ENCODE measurements around the gene BEAN1. TPM values are rescaled to one million over a fixed set of nuclear protein-coding genes. Genes with fewer than 3 reads are reported as not detected.

Gene BEAN1
- total RNA-seq, 2 experiments from 2014 or later: not detected

DNA sequence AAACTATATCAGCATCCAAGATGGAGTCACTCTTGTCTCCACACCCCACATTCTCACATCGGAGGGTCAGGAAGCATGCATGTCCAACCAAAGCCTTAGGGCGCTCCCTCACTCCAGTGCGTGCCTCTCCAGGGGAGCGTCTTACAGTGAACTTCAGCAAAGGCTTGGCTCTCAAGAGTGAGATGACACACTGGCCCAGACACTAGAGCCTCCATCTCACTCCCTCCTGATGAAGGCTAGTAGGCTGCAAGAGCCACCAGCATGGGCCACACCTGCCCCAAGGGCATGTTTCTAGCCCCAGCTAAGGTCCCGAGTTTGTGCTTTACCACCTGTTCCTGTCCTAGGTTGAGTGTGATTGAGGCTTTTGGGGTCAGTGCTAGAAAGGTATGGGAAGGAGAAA, 40.5 kb downstream of the BEAN1 start:
- Mint-ChIP-seq H3K4me3 (no peak overlapping the region), H3K36me3 (ENCODE audit: low read depth) (no peaks in the 10 kb centered on the region), H3K9me3 (ENCODE audit: low read depth) (peaks cover 3% of the 10 kb centered on the region), H3K27ac (no peak overlapping the region), H3K4me1 (peaks cover 3% of the 10 kb centered on the region), H3K27me3 (peaks cover 11% of the 10 kb centered on the region)
- ATAC-seq (no peak), DNase-seq (no peak)
- CTCF ChIA-PET: no interaction called here
- POLR2A ChIA-PET: no interaction called here
- intact Hi-C loops (cut with DNase I, micrococcal nuclease): no loop called here

DNA sequence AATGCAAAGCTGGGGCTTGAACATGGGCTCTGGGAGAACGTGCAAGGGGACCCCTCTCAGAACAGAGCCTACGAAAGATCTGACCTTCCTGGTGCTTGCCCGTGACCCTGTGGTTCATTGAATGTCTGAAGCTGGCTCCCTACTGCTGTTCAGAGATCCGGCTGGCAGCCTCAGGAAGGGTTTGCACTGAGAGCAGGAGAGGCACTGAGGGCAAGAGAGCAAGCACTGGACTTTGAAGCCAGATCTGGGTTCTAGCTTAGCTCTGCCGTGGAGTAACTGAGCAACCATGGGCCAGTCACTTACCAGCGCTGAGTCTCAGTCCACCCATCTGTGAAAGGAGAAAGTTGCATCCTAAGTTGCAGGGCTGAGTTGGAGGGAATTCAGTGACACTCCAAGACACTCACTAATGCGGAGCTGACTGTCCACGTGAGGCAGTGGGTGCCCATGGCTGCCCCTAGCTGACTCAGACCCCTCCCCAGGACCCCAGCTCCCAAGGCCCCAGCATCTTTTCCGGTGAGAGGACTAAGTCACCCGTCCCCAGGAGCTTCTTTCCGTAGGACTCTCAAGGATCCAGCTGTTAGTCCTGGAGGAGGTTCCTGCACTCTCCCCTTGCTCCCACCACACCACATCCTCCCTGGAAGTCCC, 41.3 kb downstream of the BEAN1 start:
- Mint-ChIP-seq H3K36me3 (ENCODE audit: low read depth) (no peaks in the 10 kb centered on the region), H3K27me3 (peaks cover 11% of the 10 kb centered on the region), H3K9me3 (ENCODE audit: low read depth) (peaks cover 3% of the 10 kb centered on the region), H3K4me1 (peaks cover 3% of the 10 kb centered on the region), H3K27ac (no peak overlapping the region), H3K4me3 (no peak overlapping the region)
- POLR2A ChIA-PET: no interaction called here
- intact Hi-C loops (cut with DNase I, micrococcal nuclease): no loop called here
- DNase-seq (no peak), ATAC-seq (no peak)
- CTCF ChIA-PET: interaction anchor here (0.9 kb wide), 1 partner anchor 61 kb away, joined by 3 read pairs; no protein-coding TSS in a partner anchor

DNA sequence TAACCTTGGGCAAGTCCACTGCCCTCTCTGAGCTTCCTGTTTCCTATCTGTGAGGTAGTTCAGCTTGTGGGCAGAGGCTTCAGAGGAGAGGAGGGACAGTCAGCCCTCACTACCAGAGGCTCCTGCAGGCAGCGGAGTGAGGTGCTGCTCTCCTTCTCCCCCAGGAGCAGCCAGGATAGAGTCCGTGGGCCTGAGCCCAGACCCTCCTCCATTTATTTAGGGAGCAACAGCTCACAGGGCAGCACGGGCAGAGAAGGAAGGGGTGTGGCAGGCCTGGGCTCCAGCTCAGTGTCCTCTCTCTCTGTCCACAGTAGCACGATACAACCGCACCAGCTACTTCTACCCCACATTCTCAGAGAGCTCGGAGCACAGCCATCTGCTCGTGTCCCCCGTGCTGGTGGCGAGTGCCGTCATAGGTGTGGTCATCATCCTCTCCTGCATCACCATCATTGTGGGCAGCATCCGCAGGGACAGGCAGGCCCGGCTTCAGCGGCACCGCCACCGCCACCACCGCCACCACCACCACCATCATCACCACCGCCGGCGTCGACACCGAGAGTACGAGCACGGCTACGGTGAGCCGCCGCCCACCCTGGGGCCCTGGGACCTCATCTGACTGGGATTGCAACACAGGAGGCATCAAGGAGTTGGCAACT, 42.3 kb downstream of the BEAN1 start:
- peaks cover 7% of the 10 kb centered on the region for H3K4me1 Mint-ChIP-seq
- ATAC-seq (no peak), DNase-seq (no peak)
- peaks cover 8% of the 10 kb centered on the region for H3K27me3 Mint-ChIP-seq
- CTCF ChIA-PET: interaction anchor here (0.9 kb wide), 1 partner anchor 62 kb away, joined by 3 read pairs; no protein-coding TSS in a partner anchor
- POLR2A ChIA-PET: no interaction called here
- H3K4me3 Mint-ChIP-seq: no peak overlapping the region
- H3K9me3 Mint-ChIP-seq (ENCODE audit: low read depth): peaks cover 3% of the 10 kb centered on the region
- intact Hi-C loops (cut with DNase I, micrococcal nuclease): no loop called here
- H3K27ac Mint-ChIP-seq: no peak overlapping the region
- no peaks in the 10 kb centered on the region for H3K36me3 Mint-ChIP-seq (ENCODE audit: low read depth)

DNA sequence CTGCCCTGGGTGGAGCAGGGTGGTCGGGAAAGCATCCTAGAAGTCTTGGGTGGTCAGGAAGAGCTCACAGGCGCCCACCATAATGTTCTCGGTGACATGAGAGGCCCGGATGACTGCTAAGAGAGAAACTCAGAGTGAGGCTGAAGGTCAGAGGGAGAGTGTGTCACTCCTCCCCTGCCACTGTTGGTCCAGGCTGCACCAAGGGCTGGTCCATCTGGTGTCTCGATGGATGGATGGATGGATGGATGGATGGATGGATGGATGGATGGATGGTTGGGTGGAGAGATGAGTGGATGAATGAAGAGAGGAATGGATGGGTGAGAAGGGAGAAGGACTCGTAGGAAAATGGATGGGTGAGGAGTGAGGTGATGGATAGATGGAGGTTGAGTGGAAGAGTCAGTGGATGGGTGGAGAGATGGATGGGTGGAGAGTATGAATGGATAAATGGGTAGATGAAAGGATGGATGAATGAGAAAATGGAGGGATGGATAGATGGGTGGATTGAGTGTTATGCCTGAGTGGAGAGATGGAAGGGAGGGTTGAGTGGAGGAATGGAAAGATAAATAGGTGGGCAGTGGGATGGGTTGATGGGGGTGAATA, 43.0 kb downstream of the BEAN1 start:
- Mint-ChIP-seq H3K36me3 (ENCODE audit: low read depth) (no peaks in the 10 kb centered on the region), H3K4me3 (no peak overlapping the region), H3K4me1 (peaks cover 14% of the 10 kb centered on the region), H3K27ac (no peak overlapping the region), H3K27me3 (peaks cover 4% of the 10 kb centered on the region), H3K9me3 (ENCODE audit: low read depth) (peaks cover 3% of the 10 kb centered on the region)
- ChIA-PET POLR2A (no interaction called here), CTCF (no interaction called here)
- intact Hi-C loops (cut with DNase I, micrococcal nuclease): no loop called here
- no peak for DNase-seq
- ATAC-seq: no peak

DNA sequence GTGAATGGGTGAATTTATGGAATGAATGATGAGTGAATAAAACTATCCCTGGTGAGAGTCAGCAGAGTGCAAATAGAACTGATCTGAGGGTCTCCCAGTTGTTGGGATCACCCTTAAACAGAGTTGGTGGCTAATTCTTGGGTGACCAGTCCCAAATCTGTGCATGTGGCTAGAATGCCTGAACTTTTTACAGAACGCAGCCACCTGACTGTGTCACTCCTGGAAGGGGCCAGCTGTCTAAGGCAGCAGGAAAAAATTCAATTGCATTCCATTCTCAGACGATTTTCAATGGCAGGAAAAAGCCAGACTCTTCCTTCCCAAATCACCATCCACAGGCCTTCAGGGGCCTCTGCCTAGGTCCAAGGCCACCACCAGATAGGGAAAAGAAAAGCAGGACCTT, 43.5 kb downstream of the BEAN1 start:
- POLR2A ChIA-PET: no interaction called here
- no peak overlapping the region for H3K4me3 Mint-ChIP-seq
- peaks cover 17% of the 10 kb centered on the region for H3K4me1 Mint-ChIP-seq
- intact Hi-C loops (cut with DNase I, micrococcal nuclease): no loop called here
- H3K27ac Mint-ChIP-seq: no peak overlapping the region
- no peak for ATAC-seq
- peaks cover 2% of the 10 kb centered on the region for H3K27me3 Mint-ChIP-seq
- CTCF ChIA-PET: no interaction called here
- DNase-seq: no peak
- no peaks in the 10 kb centered on the region for H3K36me3 Mint-ChIP-seq (ENCODE audit: low read depth)
- H3K9me3 Mint-ChIP-seq (ENCODE audit: low read depth): peaks cover 3% of the 10 kb centered on the region

DNA sequence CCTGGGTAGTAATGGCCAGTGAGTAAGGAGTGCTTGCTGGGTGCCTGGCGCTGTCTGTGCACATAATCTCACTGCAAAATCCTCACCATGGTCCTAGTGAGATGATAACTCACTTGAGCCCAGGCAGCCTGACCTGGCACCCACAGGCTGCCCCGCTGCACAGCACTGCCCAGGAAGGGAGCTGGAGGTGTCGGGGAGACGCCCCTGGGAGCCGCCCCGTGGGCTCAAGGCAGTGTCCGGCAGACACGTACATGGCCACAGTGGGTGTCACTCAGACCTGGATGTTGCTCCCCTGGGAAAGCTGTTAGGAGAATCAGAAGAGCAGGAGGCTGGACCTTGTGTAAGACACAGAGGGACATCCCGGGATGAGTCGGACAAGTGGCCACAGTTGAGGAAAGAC, 44.2 kb downstream of the BEAN1 start:
- ATAC-seq (no peak), DNase-seq (no peak)
- intact Hi-C loops (cut with DNase I, micrococcal nuclease): no loop called here
- ChIA-PET CTCF (no interaction called here), POLR2A (no interaction called here)
- Mint-ChIP-seq H3K9me3 (ENCODE audit: low read depth) (peaks cover 2% of the 10 kb centered on the region), H3K36me3 (ENCODE audit: low read depth) (no peaks in the 10 kb centered on the region), H3K4me1 (peaks cover 17% of the 10 kb centered on the region), H3K4me3 (no peak overlapping the region), H3K27me3 (peaks cover under 1% of the 10 kb centered on the region), H3K27ac (no peak overlapping the region)

DNA sequence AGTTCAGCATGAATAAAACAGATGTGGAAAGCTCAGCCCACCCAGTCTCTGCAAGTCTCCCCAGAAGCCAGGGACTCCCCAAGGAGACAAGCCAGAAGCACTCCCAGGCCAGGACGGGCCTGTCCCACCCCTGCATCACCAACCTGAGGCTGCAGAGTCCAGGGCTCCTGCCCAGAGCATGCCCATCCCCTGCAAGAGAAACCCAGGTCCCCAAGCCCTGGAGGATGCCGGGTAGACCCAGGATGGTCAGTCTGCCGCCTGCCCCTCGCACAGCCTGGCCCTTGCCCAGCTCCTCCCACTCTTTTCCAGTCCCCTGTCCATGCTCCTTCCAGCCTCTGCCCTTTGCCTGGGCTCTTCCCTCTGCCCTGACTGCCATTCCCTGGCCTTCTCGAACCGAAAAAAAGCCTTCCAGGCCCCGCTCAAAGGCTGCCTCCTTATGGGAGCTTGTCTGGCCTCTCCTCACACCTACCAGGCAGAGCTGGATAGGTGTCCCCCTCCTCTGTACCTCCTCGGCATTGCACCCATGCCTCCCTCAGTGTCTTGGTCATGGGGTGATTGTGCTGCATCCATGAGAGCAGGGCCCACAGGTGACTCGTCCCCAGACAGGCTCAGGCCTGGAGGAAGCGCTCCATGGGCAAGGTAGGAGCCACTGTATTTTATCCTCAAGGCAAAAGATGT, 44.8 kb downstream of the BEAN1 start:
- CTCF ChIA-PET: interaction anchor here (1.0 to 2.3 kb wide), 2 partner anchors 11 to 16 kb away, joined by 4 to 10 read pairs; no protein-coding TSS in a partner anchor
- intact Hi-C loops (cut with DNase I, micrococcal nuclease): no loop called here
- no peak for ATAC-seq

DNA sequence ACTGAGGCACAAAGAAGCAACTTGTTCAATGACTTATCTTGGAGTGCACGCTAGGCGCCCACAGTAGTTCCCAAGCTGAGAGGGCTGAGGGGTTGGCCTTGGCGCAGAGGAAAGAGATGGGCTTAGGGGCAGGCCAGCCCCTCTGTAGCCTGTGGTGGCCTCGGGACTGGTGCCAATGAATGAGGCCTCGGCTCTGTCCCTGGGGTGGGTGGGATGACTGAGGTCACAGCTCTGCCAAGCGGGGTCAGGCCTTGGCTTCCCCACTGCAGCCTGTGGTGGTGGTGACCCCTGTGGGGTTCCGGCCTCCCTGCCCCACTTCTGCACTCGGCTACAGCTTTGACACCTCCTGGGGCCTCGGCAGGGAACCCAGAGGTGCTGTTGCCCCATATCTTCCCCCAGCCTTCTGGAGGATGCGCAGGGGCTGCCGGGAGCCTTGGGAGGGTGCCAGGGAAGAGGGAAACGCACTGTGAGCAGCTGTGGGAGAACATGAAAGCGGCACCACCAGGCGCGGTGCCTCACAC, 46.0 kb downstream of the BEAN1 start:
- peaks cover 17% of the 10 kb centered on the region for H3K4me1 Mint-ChIP-seq
- intact Hi-C loops (cut with DNase I, micrococcal nuclease): no loop called here
- ATAC-seq (no peak), DNase-seq (no peak)
- no peak overlapping the region for H3K4me3 Mint-ChIP-seq
- no peaks in the 10 kb centered on the region for H3K36me3 Mint-ChIP-seq (ENCODE audit: low read depth)
- H3K9me3 Mint-ChIP-seq (ENCODE audit: low read depth): no peaks in the 10 kb centered on the region
- CTCF ChIA-PET: interaction anchor here (0.6 to 2.3 kb wide), 6 partner anchors 10 to 824 kb away, joined by 3 to 10 read pairs (median 3); no protein-coding TSS in a partner anchor
- no peak overlapping the region for H3K27ac Mint-ChIP-seq
- H3K27me3 Mint-ChIP-seq: no peaks in the 10 kb centered on the region
- POLR2A ChIA-PET: no interaction called here

More for the DNA sequence above, 44.8 kb downstream of the BEAN1 start:
- no peak for DNase-seq
- no peaks in the 10 kb centered on the region for H3K9me3 Mint-ChIP-seq (ENCODE audit: low read depth)
- peaks cover 17% of the 10 kb centered on the region for H3K4me1 Mint-ChIP-seq
- POLR2A ChIA-PET: no interaction called here
- H3K27ac Mint-ChIP-seq: no peak overlapping the region
- H3K4me3 Mint-ChIP-seq: no peak overlapping the region
- no peaks in the 10 kb centered on the region for H3K27me3 Mint-ChIP-seq
- no peaks in the 10 kb centered on the region for H3K36me3 Mint-ChIP-seq (ENCODE audit: low read depth)

DNA sequence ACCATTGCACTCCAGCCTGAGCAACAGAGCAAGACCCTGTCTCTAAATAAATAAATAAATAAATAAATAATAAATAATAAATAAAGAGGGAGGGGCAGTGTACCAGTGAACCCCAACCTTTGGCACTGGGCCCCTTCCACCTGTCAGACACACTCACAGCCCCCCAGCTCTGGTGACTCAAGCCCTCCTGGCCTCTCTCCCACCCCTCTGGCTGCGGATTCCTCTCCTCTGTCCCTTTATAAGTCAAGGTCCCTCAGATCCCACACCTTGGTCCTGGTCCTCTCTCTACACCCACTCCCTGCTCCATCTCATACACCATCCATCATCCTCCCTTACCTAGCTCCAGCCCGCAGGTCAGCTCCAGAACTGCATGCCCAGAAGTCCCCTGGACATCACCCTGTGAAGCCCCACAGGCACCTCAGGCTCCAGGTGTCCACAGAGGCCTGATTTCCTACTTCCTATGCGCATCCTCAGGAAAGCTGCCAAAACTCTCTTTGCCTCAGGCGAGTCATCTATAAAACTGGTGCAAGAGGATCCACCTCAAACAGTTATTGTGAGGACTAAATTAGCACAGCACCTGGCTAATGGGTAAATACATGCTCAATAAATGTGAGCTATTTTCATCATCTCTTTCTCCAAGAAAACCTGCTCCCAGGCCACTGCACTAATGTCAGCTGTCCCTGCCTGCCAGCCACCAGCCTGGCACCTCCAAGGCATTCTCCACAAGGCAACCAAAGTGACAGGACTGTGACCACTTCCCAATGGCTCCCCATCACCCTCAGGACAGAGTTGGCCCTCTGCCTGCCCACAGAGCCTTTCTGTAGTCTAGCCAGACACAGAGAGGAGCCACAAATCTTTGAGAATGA, 46.8 kb downstream of the BEAN1 start:
- no peak for DNase-seq
- ChIA-PET CTCF (interaction anchor here (0.6 to 2.3 kb wide), 12 partner anchors 9 to 824 kb away, joined by 3 to 10 read pairs (median 3); no protein-coding TSS in a partner anchor), POLR2A (interaction anchor here (0.5 to 1.1 kb wide), 2 partner anchors 92 to 103 kb away, joined by 3 to 7 read pairs; no protein-coding TSS in a partner anchor)
- no peak overlapping the region for H3K27ac Mint-ChIP-seq
- intact Hi-C loops (cut with DNase I, micrococcal nuclease): no loop called here
- no peaks in the 10 kb centered on the region for H3K36me3 Mint-ChIP-seq (ENCODE audit: low read depth)
- H3K9me3 Mint-ChIP-seq (ENCODE audit: low read depth): no peaks in the 10 kb centered on the region
- ATAC-seq: no peak
- H3K4me1 Mint-ChIP-seq: peaks cover 21% of the 10 kb centered on the region
- H3K4me3 Mint-ChIP-seq: no peak overlapping the region
- no peaks in the 10 kb centered on the region for H3K27me3 Mint-ChIP-seq

DNA sequence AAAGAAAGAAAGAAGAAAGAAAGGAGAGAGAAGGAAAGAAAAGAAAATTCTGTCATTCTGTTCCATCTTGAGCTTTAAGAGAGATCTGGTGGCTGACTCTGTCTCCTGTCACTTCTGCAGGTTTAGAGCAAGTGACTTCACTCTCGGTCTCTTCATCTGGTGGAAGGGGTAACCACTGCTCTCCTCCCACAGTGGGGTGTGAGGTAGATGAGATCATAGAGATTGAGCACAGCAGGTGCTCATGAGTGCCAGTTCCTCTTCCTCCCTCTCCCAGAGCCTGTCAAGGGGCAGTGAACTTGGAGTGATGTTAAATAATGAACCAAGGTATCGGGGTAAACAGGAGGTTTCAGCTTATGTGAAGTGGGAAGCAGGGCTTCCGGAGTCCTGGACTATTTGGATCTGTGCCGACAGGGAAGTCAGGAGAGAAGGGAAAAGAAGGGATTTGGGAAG, 47.7 kb downstream of the BEAN1 start:
- peaks cover 25% of the 10 kb centered on the region for H3K4me1 Mint-ChIP-seq
- peak; percentile 91 for ATAC-seq
- ChIA-PET CTCF (interaction anchor here (0.6 to 4.0 kb wide), 11 partner anchors 14 to 193 kb away, joined by 3 to 29 read pairs (median 4); no protein-coding TSS in a partner anchor), POLR2A (interaction anchor here (0.5 to 1.1 kb wide), 3 partner anchors 44 to 104 kb away, joined by 3 to 7 read pairs (median 3); no protein-coding TSS in a partner anchor)
- no peaks in the 10 kb centered on the region for H3K9me3 Mint-ChIP-seq (ENCODE audit: low read depth)
- peak; percentile 77 for DNase-seq
- no peak overlapping the region for H3K4me3 Mint-ChIP-seq
- intact Hi-C loops (cut with DNase I, micrococcal nuclease): loop anchor here in 1 of 2 experiments (5.0 kb wide), 1 partner anchor 43 kb away; no protein-coding TSS in a partner anchor
- no peaks in the 10 kb centered on the region for H3K36me3 Mint-ChIP-seq (ENCODE audit: low read depth)
- no peaks in the 10 kb centered on the region for H3K27me3 Mint-ChIP-seq
- peak overlapping the region; percentile 68 for H3K27ac Mint-ChIP-seq

Measured in activated CD4-positive, alpha-beta T cell treated with anti-CD3 and anti-CD28 coated beads for 36 hours (primary cell).